ENCODE measurements around the gene TYROBP.
"Not testable (repeated sequence)": the region's sequence is repeated elsewhere in the genome, so short reads cannot be mapped to it uniquely, and the experiment has no call there.

- not testable (repeated sequence) for TF ChIP-seq MAX (IDR thresholded peaks at IDR 0.05); POLR2A (IDR thresholded peaks at IDR 0.05; ENCODE audit: control extremely low read depth in 1 of 2, low read depth in 2 of 2, low read length in 2 of 2); CEBPB (IDR thresholded peaks at IDR 0.05; ENCODE audit: low read depth, low read length); MAFK (IDR thresholded peaks at IDR 0.05; ENCODE audit: low read depth, low read length); TBP (IDR thresholded peaks at IDR 0.05; ENCODE audit: low read depth, low read length); SIN3A (conservative IDR thresholded peaks at IDR 0.05 in 1 of 2, IDR thresholded peaks at IDR 0.05 in 1 of 2; ENCODE audit: low read depth in 1 of 2, low read length in 2 of 2); TAF1 (IDR thresholded peaks at IDR 0.05; ENCODE audit: low read depth, low read length); SP2 (IDR thresholded peaks at IDR 0.05; ENCODE audit: low read length); CREB1 (IDR thresholded peaks at IDR 0.05)
- TF ChIP-seq, protein P1, sequence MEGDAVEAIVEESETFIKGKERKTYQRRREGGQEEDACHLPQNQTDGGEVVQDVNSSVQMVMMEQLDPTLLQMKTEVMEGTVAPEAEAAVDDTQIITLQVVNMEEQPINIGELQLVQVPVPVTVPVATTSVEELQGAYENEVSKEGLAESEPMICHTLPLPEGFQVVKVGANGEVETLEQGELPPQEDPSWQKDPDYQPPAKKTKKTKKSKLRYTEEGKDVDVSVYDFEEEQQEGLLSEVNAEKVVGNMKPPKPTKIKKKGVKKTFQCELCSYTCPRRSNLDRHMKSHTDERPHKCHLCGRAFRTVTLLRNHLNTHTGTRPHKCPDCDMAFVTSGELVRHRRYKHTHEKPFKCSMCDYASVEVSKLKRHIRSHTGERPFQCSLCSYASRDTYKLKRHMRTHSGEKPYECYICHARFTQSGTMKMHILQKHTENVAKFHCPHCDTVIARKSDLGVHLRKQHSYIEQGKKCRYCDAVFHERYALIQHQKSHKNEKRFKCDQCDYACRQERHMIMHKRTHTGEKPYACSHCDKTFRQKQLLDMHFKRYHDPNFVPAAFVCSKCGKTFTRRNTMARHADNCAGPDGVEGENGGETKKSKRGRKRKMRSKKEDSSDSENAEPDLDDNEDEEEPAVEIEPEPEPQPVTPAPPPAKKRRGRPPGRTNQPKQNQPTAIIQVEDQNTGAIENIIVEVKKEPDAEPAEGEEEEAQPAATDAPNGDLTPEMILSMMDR (IDR thresholded peaks at IDR 0.05; ENCODE audit: control extremely low read depth in 1 of 3, insufficient read depth in 1 of 3, low read depth in 1 of 3, low read length in 3 of 3) = not testable (repeated sequence)
These were observed 49.3 kb upstream of the TYROBP start for GRCh38 chr19:35957411-35957810.

Measured in H1 (cell line).